ENCODE measurements around the gene TADA3. TPM values are rescaled to one million over a fixed set of nuclear protein-coding genes. Genes with fewer than 3 reads are reported as not detected.

TADA3 gene
- polyA plus RNA-seq, 4 donors: 50.5 to 79.8 (median 60.8) TPM

GRCh38 chr3:9809615-9810432 is 17.6 kb upstream of the TADA3 start, which contains the start of gene TTLL3:
Gene TTLL3, plus strand, starts transcription at chr3:9810262. Its CDS starts 400 bp downstream, at chr3:9810662.
- DNase-seq (ENCODE audit: low read depth in 4 of 4, low spot score in 3 of 4): peak in 2 of 4 donors; percentile 49 to 54

- DNase-seq (ENCODE audit: low read depth in 4 of 4, low spot score in 3 of 4): no peak
Measured at GRCh38 chr3:9809239-9809614, 17.0 kb upstream of the TADA3 start.

GRCh38 chr3:9808345-9809037 is 16.2 kb upstream of the TADA3 start:
- DNase-seq (ENCODE audit: low read depth in 4 of 4, low spot score in 3 of 4): no peak

- no peak for DNase-seq (ENCODE audit: low read depth in 4 of 4, low spot score in 3 of 4)
Measured at GRCh38 chr3:9807981-9808344, 15.7 kb upstream of the TADA3 start.

- no peak for DNase-seq (ENCODE audit: low read depth in 4 of 4, low spot score in 3 of 4)
Measured at GRCh38 chr3:9806688-9807589, 14.7 kb upstream of the TADA3 start.

GRCh38 chr3:9806137-9806536 is 13.9 kb upstream of the TADA3 start:
- no peak for DNase-seq (ENCODE audit: low read depth in 4 of 4, low spot score in 3 of 4)

- DNase-seq (ENCODE audit: low read depth in 4 of 4, low spot score in 3 of 4): no peak
Measured at GRCh38 chr3:9804996-9805395, 12.7 kb upstream of the TADA3 start.

GRCh38 chr3:9803494-9803893 is 11.2 kb upstream of the TADA3 start:
- DNase-seq (ENCODE audit: low read depth in 4 of 4, low spot score in 3 of 4): no peak

GRCh38 chr3:9800529-9800928 is 8.3 kb upstream of the TADA3 start:
- DNase-seq (ENCODE audit: low read depth in 4 of 4, low spot score in 3 of 4): no peak

GRCh38 chr3:9797196-9797945 is 5.1 kb upstream of the TADA3 start:
- DNase-seq (ENCODE audit: low read depth in 4 of 4, low spot score in 3 of 4): no peak

GRCh38 chr3:9795207-9795606 is 2.9 kb upstream of the TADA3 start:
- no peak for DNase-seq (ENCODE audit: low read depth in 4 of 4, low spot score in 3 of 4)

- DNase-seq (ENCODE audit: low read depth in 4 of 4, low spot score in 3 of 4): no peak
Measured at GRCh38 chr3:9794400-9794799, 2.1 kb upstream of the TADA3 start.

GRCh38 chr3:9793161-9793781 is 998 bp upstream of the TADA3 start:
- DNase-seq (ENCODE audit: low read depth in 4 of 4, low spot score in 3 of 4): no peak

GRCh38 chr3:9791790-9792404 is 376 bp downstream of the TADA3 start:
- DNase-seq (ENCODE audit: low read depth in 4 of 4, low spot score in 3 of 4): no peak

GRCh38 chr3:9791127-9791526 is 1.1 kb downstream of the TADA3 start:
- no peak for DNase-seq (ENCODE audit: low read depth in 4 of 4, low spot score in 3 of 4)

GRCh38 chr3:9787714-9788113 is 4.6 kb downstream of the TADA3 start:
- DNase-seq (ENCODE audit: low read depth in 4 of 4, low spot score in 3 of 4): no peak

- DNase-seq (ENCODE audit: low read depth in 4 of 4, low spot score in 3 of 4): no peak
Measured at GRCh38 chr3:9786825-9787669, 5.2 kb downstream of the TADA3 start.

GRCh38 chr3:9786209-9786739 is 6.0 kb downstream of the TADA3 start:
- no peak for DNase-seq (ENCODE audit: low read depth in 4 of 4, low spot score in 3 of 4)

All from left renal pelvis (tissue), 4 donors.